Adrenal gland (tissue), 5 donors: Measurements from ENCODE around the gene OLAH.

Experiments used
- POLR2A ChIP-seq, 2 donors: fragments of 450-650 bp; IDR thresholded peaks; one replicate each; pipeline ENCODE4 v1.6.1; 2017; ENCODE audit warnings: antibody characterized with exemption in 2 of 2, mild to moderate bottlenecking in 2 of 2, moderate library complexity in 1 of 2
- TF ChIP-seq, protein P1 (sequence below), 6 experiments: fragments of 450-650 bp in 4 of 6; fragments of 200-600 bp in 2 of 6; sonication (generic) in 1 of 6; IDR thresholded peaks; 1 replicate in 5 of 6; 2 replicates in 1 of 6; pipeline versions ENCODE4 v1.5.1 to v1.8.0; 2016 to 2021; ENCODE audit warnings: antibody characterized with exemption in 6 of 6, mild to moderate bottlenecking in 2 of 6, moderate library complexity in 1 of 6
- donor health status: DM: no; HTN: no; CAD: no.

DNA sequence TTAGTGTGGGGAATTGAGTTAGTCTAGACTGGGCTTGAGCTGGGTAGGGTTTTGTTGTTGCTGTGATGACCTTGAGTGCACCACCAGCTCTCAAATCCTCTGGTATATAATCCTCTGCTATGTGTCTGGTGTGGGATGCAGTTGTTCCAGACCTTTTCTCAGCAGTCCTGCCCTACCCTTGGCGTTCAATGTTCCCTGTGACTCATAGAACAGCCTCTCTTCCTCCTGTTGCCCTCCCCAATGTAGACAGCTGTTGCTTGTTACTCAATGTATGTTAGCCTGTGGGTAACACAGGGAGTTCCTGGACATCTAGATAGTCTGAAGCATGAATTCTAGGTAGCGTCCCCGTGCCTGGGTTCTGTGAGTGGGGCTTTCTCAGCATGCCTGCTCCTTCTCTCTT lies 25.1 kb downstream of the OLAH start:
- TF ChIP-seq, protein P1, sequence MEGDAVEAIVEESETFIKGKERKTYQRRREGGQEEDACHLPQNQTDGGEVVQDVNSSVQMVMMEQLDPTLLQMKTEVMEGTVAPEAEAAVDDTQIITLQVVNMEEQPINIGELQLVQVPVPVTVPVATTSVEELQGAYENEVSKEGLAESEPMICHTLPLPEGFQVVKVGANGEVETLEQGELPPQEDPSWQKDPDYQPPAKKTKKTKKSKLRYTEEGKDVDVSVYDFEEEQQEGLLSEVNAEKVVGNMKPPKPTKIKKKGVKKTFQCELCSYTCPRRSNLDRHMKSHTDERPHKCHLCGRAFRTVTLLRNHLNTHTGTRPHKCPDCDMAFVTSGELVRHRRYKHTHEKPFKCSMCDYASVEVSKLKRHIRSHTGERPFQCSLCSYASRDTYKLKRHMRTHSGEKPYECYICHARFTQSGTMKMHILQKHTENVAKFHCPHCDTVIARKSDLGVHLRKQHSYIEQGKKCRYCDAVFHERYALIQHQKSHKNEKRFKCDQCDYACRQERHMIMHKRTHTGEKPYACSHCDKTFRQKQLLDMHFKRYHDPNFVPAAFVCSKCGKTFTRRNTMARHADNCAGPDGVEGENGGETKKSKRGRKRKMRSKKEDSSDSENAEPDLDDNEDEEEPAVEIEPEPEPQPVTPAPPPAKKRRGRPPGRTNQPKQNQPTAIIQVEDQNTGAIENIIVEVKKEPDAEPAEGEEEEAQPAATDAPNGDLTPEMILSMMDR (IDR thresholded peaks at IDR 0.05): no peak
- TF ChIP-seq POLR2A (IDR thresholded peaks at IDR 0.05): no peak
